Left ventricle myocardium inferior (tissue), 1 donor: ENCODE results near the gene NMT1. TPM values are rescaled to one million over a fixed set of nuclear protein-coding genes. Genes with fewer than 3 reads are reported as not detected.

Experiments
- DNase-seq: peaks from one replicate; pipeline ENCODE4 v3.0.0-alpha.2; 2020
- H3K27ac ChIP-seq: fragments of 200-600 bp; replicated peaks from 2 replicates; pipeline ENCODE4 v1.8.0; 2021
- H3K27me3 ChIP-seq: fragments of 200-600 bp; 2 replicates; pipeline ENCODE4 v1.8.0; 2021; ENCODE audit warnings: low read depth
- H3K36me3 ChIP-seq: fragments of 200-600 bp; 2 replicates; pipeline ENCODE4 v1.8.0; 2021
- H3K4me1 ChIP-seq: fragments of 200-600 bp; 2 replicates; pipeline ENCODE4 v1.8.0; 2021
- H3K4me3 ChIP-seq: fragments of 200-600 bp; 2 replicates; pipeline ENCODE4 v1.8.0; 2021; ENCODE audit warnings: mild to moderate bottlenecking, moderate library complexity
- H3K9me3 ChIP-seq: fragments of 200-600 bp; replicated peaks from 2 replicates; pipeline ENCODE4 v1.8.0; 2021
- intact Hi-C: fragments of 100-400 bp; cut with micrococcal nuclease; formaldehyde crosslinking; loops from one replicate; pipeline ENCODE4 v1.11.0; 2022
- microRNA-seq: library from miRNA; unstranded; fragments of <30 nt; microRNA quantifications from one replicate; pipeline ENCODE4 v1.2.0, GENCODE V29; 2020
- total RNA-seq: library from RNA; stranded (reverse); fragmentation: NEBNext Ultra II Directional; extraction: Animal tissue kit (Norgen Biotek cat#: 25700); gene quantifications from one replicate; pipeline ENCODE4 v1.2.1, GENCODE V29; 2021
- TF ChIP-seq, protein P1 (sequence below): fragments of 200-600 bp; IDR thresholded peaks from 2 replicates; pipeline ENCODE4 v1.8.0; 2021; ENCODE audit warnings: antibody characterized with exemption, mild to moderate bottlenecking, borderline replicate concordance
- donor health status: DM: no; HTN: yes; CAD: no; lungs with severe emphysema.

Gene NMT1
- total RNA-seq, 1 donor from 2014 or later: 86.0 TPM

DNA sequence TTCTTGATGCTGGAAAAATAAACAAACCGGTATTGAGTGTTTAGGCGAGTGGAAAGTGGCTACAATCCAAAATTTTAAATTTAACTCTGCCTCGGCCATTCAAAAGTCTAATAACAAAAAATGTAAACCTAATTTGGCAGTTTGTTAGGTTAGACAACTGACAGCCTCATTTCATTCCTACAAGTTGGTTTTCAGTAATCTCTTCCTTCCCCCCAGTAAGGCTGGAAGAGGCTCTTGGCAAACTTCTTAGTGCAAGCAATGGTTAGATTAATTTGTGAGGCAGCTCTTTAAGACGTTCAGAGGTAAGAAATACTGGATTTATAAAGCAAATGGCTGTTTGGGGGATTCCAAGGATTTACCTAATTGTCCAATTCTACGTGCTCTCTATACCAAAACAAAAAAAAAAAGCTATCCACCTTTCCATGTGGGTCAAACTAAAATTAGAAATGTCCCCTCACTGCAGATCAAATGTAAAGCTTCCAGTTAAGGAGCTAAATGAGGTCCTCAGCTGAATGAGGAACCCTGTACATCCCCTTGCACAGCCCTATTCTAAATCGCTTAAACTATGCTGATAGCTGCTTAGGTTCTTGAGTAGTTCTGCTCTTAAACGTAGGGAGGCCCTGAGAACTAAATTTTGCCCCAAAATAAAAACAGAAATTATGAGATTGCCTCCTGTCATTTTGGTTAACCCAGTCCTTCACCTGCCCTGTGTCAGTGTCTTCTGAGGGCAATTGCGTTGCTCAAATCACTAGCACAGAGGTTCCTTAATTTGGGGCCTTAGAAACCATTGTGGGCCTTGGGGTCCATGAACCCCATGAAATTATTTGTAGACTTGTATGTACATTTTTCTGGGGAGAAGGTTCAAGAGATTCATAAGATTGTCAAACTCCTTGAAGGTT, 90.0 kb downstream of the NMT1 start:
- Histone ChIP-seq H3K9me3 (no peaks in the 10 kb centered on the region), H3K36me3 (no peaks in the 10 kb centered on the region), H3K4me3 (peak overlapping the region; percentile 87), H3K27me3 (no peaks in the 10 kb centered on the region), H3K27ac (peak overlapping the region; percentile 96), H3K4me1 (peaks cover 75% of the 10 kb centered on the region)
- intact Hi-C loops: no loop called here
- TF ChIP-seq, protein P1, sequence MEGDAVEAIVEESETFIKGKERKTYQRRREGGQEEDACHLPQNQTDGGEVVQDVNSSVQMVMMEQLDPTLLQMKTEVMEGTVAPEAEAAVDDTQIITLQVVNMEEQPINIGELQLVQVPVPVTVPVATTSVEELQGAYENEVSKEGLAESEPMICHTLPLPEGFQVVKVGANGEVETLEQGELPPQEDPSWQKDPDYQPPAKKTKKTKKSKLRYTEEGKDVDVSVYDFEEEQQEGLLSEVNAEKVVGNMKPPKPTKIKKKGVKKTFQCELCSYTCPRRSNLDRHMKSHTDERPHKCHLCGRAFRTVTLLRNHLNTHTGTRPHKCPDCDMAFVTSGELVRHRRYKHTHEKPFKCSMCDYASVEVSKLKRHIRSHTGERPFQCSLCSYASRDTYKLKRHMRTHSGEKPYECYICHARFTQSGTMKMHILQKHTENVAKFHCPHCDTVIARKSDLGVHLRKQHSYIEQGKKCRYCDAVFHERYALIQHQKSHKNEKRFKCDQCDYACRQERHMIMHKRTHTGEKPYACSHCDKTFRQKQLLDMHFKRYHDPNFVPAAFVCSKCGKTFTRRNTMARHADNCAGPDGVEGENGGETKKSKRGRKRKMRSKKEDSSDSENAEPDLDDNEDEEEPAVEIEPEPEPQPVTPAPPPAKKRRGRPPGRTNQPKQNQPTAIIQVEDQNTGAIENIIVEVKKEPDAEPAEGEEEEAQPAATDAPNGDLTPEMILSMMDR: no peak
- DNase-seq: no peak

DNA sequence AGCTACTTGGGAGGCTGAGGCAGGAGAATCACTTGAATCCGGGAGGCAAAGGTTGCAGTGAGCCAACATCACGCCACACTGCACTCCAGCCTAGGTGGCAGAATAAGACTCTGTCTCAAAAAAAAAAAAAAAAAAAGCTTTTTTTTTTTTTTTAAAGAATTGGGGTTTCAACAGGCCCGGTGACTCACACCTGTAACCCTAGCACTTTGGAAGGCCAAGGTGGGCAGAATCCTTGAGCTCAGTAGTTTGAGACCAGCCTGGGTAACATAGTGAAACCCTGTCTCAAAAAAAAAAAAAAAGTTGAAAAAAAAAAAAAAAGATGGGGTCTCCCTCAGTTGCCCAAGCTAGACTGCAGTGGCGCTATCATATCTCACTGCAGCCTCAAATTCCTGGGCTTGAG, 93.9 kb downstream of the NMT1 start:
- no peaks in the 10 kb centered on the region for H3K27me3 ChIP-seq
- no peak for DNase-seq
- H3K9me3 ChIP-seq: no peaks in the 10 kb centered on the region
- H3K36me3 ChIP-seq: no peaks in the 10 kb centered on the region
- TF ChIP-seq, protein P1: no peak
- peaks cover 83% of the 10 kb centered on the region for H3K4me1 ChIP-seq
- H3K4me3 ChIP-seq: no peak overlapping the region
- intact Hi-C loops: no loop called here
- H3K27ac ChIP-seq: peak overlapping the region; percentile 49

DNA sequence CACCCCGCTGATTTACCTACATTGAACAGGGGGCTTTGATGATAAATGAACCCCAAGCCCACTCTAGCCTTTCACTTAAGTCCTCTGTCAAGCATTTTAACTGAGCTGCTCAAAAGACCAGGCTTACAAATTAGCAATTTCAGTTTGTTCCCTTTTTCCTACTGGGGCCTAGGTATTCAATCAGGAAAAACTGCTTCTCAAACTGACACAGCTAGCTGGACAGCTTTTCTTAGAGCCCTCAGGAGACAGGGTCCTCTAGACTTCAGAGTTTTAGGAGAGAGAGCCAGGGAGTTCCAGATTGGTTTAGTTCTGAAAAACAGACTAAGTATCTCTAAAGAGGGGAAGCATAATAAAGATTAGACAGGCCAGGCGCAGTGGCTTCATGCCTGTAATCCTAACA, 94.4 kb downstream of the NMT1 start:
- H3K9me3 ChIP-seq: no peaks in the 10 kb centered on the region
- no peak overlapping the region for H3K4me3 ChIP-seq
- no peaks in the 10 kb centered on the region for H3K36me3 ChIP-seq
- peak overlapping the region; percentile 49 for H3K27ac ChIP-seq
- DNase-seq: no peak
- TF ChIP-seq, protein P1: no peak
- H3K27me3 ChIP-seq: no peaks in the 10 kb centered on the region
- intact Hi-C loops: no loop called here
- peaks cover 83% of the 10 kb centered on the region for H3K4me1 ChIP-seq

DNA sequence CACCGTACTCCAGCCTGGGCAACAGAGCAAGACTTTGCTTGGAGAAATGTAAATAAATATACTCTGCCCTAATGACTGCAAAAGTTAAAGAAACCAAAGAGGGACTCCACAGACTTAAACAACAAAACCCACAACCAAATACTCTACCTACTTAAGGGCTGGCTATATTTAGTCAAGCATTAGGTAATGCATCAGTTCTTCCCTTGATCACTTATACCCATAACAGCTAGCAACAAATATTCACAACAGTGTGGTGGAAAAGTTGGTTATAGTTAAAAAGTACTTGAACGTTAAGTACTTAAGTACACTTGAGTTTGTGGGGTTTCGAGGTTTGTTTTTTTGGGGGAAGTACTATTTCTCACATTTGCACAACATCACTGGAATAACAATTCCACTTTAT, 95.1 kb downstream of the NMT1 start:
- H3K27ac ChIP-seq: peak overlapping the region; percentile 49
- intact Hi-C loops: no loop called here
- peaks cover 83% of the 10 kb centered on the region for H3K4me1 ChIP-seq

More for the DNA sequence above, 95.1 kb downstream of the NMT1 start:
- Histone ChIP-seq H3K36me3 (no peaks in the 10 kb centered on the region), H3K27me3 (no peaks in the 10 kb centered on the region), H3K9me3 (no peaks in the 10 kb centered on the region), H3K4me3 (no peak overlapping the region)
- TF ChIP-seq, protein P1: no peak
- no peak for DNase-seq

Small RNA genes lying within 50 kb of the gene (microRNA-seq; reads per million reads assigned to microRNA genes)
- not detected for gene MIR6784

Other genes with a start within 250 kb of the NMT1 start
- gene GJC1, start 231.0 kb upstream of the NMT1 start, total RNA-seq: 18.8 TPM
- 18.3 TPM for gene HIGD1B, start 213.4 kb upstream of the NMT1 start, total RNA-seq
- gene EFTUD2, start 161.9 kb upstream of the NMT1 start, total RNA-seq: 62.0 TPM
- 4.1 TPM for gene GFAP, start 145.8 kb upstream of the NMT1 start, total RNA-seq
- gene KIF18B, start 113.5 kb upstream of the NMT1 start, total RNA-seq: 0.49 TPM
- gene C1QL1, start 93.0 kb upstream of the NMT1 start, total RNA-seq: 0.74 TPM
- gene DCAKD, start 9.7 kb upstream of the NMT1 start, total RNA-seq: 25.9 TPM
- 146 TPM for gene PLCD3, start 71.2 kb downstream of the NMT1 start, total RNA-seq
- gene ACBD4, start 74.4 kb downstream of the NMT1 start, total RNA-seq: 6.4 TPM
- 28.8 TPM for gene HEXIM1, start 87.2 kb downstream of the NMT1 start, total RNA-seq
- gene HEXIM2, start 100.6 kb downstream of the NMT1 start, total RNA-seq: 7.0 TPM
- gene FMNL1, start 160.6 kb downstream of the NMT1 start, total RNA-seq: 8.7 TPM
- gene SPATA32, start 200.8 kb downstream of the NMT1 start, total RNA-seq: not detected